ENCODE measurements around the gene ABCC5. TPM values are rescaled to one million over a fixed set of nuclear protein-coding genes. Genes with fewer than 3 reads are reported as not detected.
A peak's percentile ranks its signal among the peaks of the same experiment; 100 is the strongest.

The ABCC5 gene
- total and polyA plus RNA-seq, 3 experiments from 2014 or later = 9.5 to 19.0 (median 18.1) TPM

- DNase-seq = no peak
- no peaks in the 10 kb centered on the region for H3K4me1 Mint-ChIP-seq
- ChIA-PET POLR2A (no interaction called here), CTCF (no interaction called here)
- H3K36me3 Mint-ChIP-seq = peaks cover 0 to 64% (median 25%) of the 10 kb centered on the region in 3 donors
- no peaks in the 10 kb centered on the region for H3K27me3 Mint-ChIP-seq
- no peaks in the 10 kb centered on the region for H3K27me3 ChIP-seq (ENCODE audit: insufficient read depth, low read length, poor library complexity, severe bottlenecking)
- H3K4me3 ChIP-seq (ENCODE audit: low read length) = no peak overlapping the region
- no peak overlapping the region for H3K27ac ChIP-seq (ENCODE audit: low read depth, low read length)
- H3K4me1 ChIP-seq (ENCODE audit: insufficient read depth, low read length) = no peaks in the 10 kb centered on the region
- H3K9me3 Mint-ChIP-seq = no peaks in the 10 kb centered on the region
- H3K36me3 ChIP-seq (ENCODE audit: insufficient read depth, low read length) = peaks cover 4% of the 10 kb centered on the region
- H3K4me3 Mint-ChIP-seq = no peak overlapping the region
- no peaks in the 10 kb centered on the region for H3K9me3 ChIP-seq (ENCODE audit: low read length)
- H3K27ac Mint-ChIP-seq = peak overlapping the region in 1 of 8 donors; percentile 59
These were observed 93.1 kb downstream of the ABCC5 start for GRCh38 chr3:183924543-183924942.

GRCh38 chr3:183922421-183922820, 95.3 kb downstream of the ABCC5 start:
- no peak overlapping the region for H3K4me3 Mint-ChIP-seq
- no peaks in the 10 kb centered on the region for H3K27me3 Mint-ChIP-seq
- DNase-seq = no peak
- no peak overlapping the region for H3K27ac Mint-ChIP-seq
- POLR2A ChIA-PET = no interaction called here
- peaks cover 4% of the 10 kb centered on the region for H3K36me3 ChIP-seq (ENCODE audit: insufficient read depth, low read length)
- CTCF ChIA-PET = interaction anchor here (0.5 kb wide), 1 partner anchor 365 kb away, joined by 3 read pairs; no protein-coding TSS in a partner anchor
- no peaks in the 10 kb centered on the region for H3K4me1 Mint-ChIP-seq
- H3K4me1 ChIP-seq (ENCODE audit: insufficient read depth, low read length) = no peaks in the 10 kb centered on the region
- H3K27me3 ChIP-seq (ENCODE audit: insufficient read depth, low read length, poor library complexity, severe bottlenecking) = no peaks in the 10 kb centered on the region
- H3K36me3 Mint-ChIP-seq = peaks cover 0 to 55% (median 20%) of the 10 kb centered on the region in 3 donors
- H3K9me3 Mint-ChIP-seq = no peaks in the 10 kb centered on the region
- H3K9me3 ChIP-seq (ENCODE audit: low read length) = no peaks in the 10 kb centered on the region
- no peak overlapping the region for H3K27ac ChIP-seq (ENCODE audit: low read depth, low read length)
- H3K4me3 ChIP-seq (ENCODE audit: low read length) = no peak overlapping the region

- H3K27ac Mint-ChIP-seq = peak overlapping the region in 1 of 8 donors; percentile 12
- Histone ChIP-seq H3K4me3 (ENCODE audit: low read length) (no peak overlapping the region), H3K4me1 (ENCODE audit: insufficient read depth, low read length) (no peaks in the 10 kb centered on the region), H3K36me3 (ENCODE audit: insufficient read depth, low read length) (peaks cover 4% of the 10 kb centered on the region), H3K9me3 (ENCODE audit: low read length) (no peaks in the 10 kb centered on the region), H3K27me3 (ENCODE audit: insufficient read depth, low read length, poor library complexity, severe bottlenecking) (no peaks in the 10 kb centered on the region), H3K27ac (ENCODE audit: low read depth, low read length) (no peak overlapping the region)
- no peaks in the 10 kb centered on the region for H3K4me1 Mint-ChIP-seq
- H3K4me3 Mint-ChIP-seq = no peak overlapping the region
- CTCF ChIA-PET = no interaction called here
- no peaks in the 10 kb centered on the region for H3K9me3 Mint-ChIP-seq
- no peak for DNase-seq
- H3K36me3 Mint-ChIP-seq = peaks cover 0 to 47% (median 15%) of the 10 kb centered on the region in 3 donors
- POLR2A ChIA-PET = no interaction called here
- H3K27me3 Mint-ChIP-seq = no peaks in the 10 kb centered on the region
These were observed 96.6 kb downstream of the ABCC5 start for GRCh38 chr3:183921096-183921495.

- Histone ChIP-seq H3K36me3 (ENCODE audit: insufficient read depth, low read length) (peaks cover 3% of the 10 kb centered on the region), H3K4me3 (ENCODE audit: low read length) (no peak overlapping the region), H3K27me3 (ENCODE audit: insufficient read depth, low read length, poor library complexity, severe bottlenecking) (no peaks in the 10 kb centered on the region), H3K27ac (ENCODE audit: low read depth, low read length) (no peak overlapping the region), H3K4me1 (ENCODE audit: insufficient read depth, low read length) (no peaks in the 10 kb centered on the region), H3K9me3 (ENCODE audit: low read length) (no peaks in the 10 kb centered on the region)
- ChIA-PET POLR2A (no interaction called here), CTCF (no interaction called here)
- no peaks in the 10 kb centered on the region for H3K4me1 Mint-ChIP-seq
- H3K27ac Mint-ChIP-seq = no peak overlapping the region
- H3K27me3 Mint-ChIP-seq = no peaks in the 10 kb centered on the region
- H3K36me3 Mint-ChIP-seq = peaks cover 0 to 46% (median 15%) of the 10 kb centered on the region in 3 donors
- DNase-seq = no peak
- H3K9me3 Mint-ChIP-seq = no peaks in the 10 kb centered on the region
- H3K4me3 Mint-ChIP-seq = no peak overlapping the region
These were observed 97.3 kb downstream of the ABCC5 start for GRCh38 chr3:183920416-183920815.

GRCh38 chr3:183918178-183918577, 99.5 kb downstream of the ABCC5 start:
- H3K27ac ChIP-seq (ENCODE audit: low read depth, low read length) = no peak overlapping the region
- no peaks in the 10 kb centered on the region for H3K9me3 ChIP-seq (ENCODE audit: low read length)
- no peaks in the 10 kb centered on the region for H3K27me3 ChIP-seq (ENCODE audit: insufficient read depth, low read length, poor library complexity, severe bottlenecking)
- no peaks in the 10 kb centered on the region for H3K36me3 ChIP-seq (ENCODE audit: insufficient read depth, low read length)
- Mint-ChIP-seq H3K27me3 (no peaks in the 10 kb centered on the region), H3K36me3 (peaks cover 0 to 30% (median 9%) of the 10 kb centered on the region in 3 donors), H3K27ac (no peak overlapping the region), H3K4me3 (no peak overlapping the region), H3K4me1 (no peaks in the 10 kb centered on the region), H3K9me3 (no peaks in the 10 kb centered on the region)
- POLR2A ChIA-PET = no interaction called here
- CTCF ChIA-PET = interaction anchor here (1.0 to 2.0 kb wide), 2 partner anchors 13 to 33 kb away, joined by 3 to 7 read pairs; partner anchors contain the start of gene PARL
- no peak overlapping the region for H3K4me3 ChIP-seq (ENCODE audit: low read length)
- no peaks in the 10 kb centered on the region for H3K4me1 ChIP-seq (ENCODE audit: insufficient read depth, low read length)
- no peak for DNase-seq

GRCh38 chr3:183917776-183918175, 99.9 kb downstream of the ABCC5 start:
- no peak for DNase-seq
- Histone ChIP-seq H3K27ac (ENCODE audit: low read depth, low read length) (no peak overlapping the region), H3K36me3 (ENCODE audit: insufficient read depth, low read length) (no peaks in the 10 kb centered on the region), H3K4me1 (ENCODE audit: insufficient read depth, low read length) (no peaks in the 10 kb centered on the region), H3K27me3 (ENCODE audit: insufficient read depth, low read length, poor library complexity, severe bottlenecking) (no peaks in the 10 kb centered on the region), H3K9me3 (ENCODE audit: low read length) (no peaks in the 10 kb centered on the region), H3K4me3 (ENCODE audit: low read length) (no peak overlapping the region)
- ChIA-PET POLR2A (no interaction called here), CTCF (interaction anchor here (2.0 kb wide), 1 partner anchor 33 kb away, joined by 7 read pairs; the partner anchor contains the start of gene PARL)
- Mint-ChIP-seq H3K4me3 (no peak overlapping the region), H3K9me3 (no peaks in the 10 kb centered on the region), H3K27ac (peak overlapping the region in 1 of 8 donors; percentile 51), H3K27me3 (no peaks in the 10 kb centered on the region), H3K36me3 (peaks cover 0 to 26% (median 6%) of the 10 kb centered on the region in 3 donors), H3K4me1 (no peaks in the 10 kb centered on the region)

- Mint-ChIP-seq H3K9me3 (no peaks in the 10 kb centered on the region), H3K4me1 (no peaks in the 10 kb centered on the region), H3K4me3 (no peak overlapping the region), H3K27me3 (peaks cover 0 to 1% of the 10 kb centered on the region in 2 donors), H3K36me3 (peaks cover 0 to 5% (median 4%) of the 10 kb centered on the region in 3 donors), H3K27ac (peak overlapping the region in 2 of 8 donors; percentile 43 to 93)
- DNase-seq = no peak
- Histone ChIP-seq H3K4me1 (ENCODE audit: insufficient read depth, low read length) (no peaks in the 10 kb centered on the region), H3K27ac (ENCODE audit: low read depth, low read length) (no peak overlapping the region), H3K36me3 (ENCODE audit: insufficient read depth, low read length) (no peaks in the 10 kb centered on the region), H3K9me3 (ENCODE audit: low read length) (no peaks in the 10 kb centered on the region), H3K4me3 (ENCODE audit: low read length) (no peak overlapping the region), H3K27me3 (ENCODE audit: insufficient read depth, low read length, poor library complexity, severe bottlenecking) (no peaks in the 10 kb centered on the region)
- POLR2A ChIA-PET = no interaction called here
- CTCF ChIA-PET = interaction anchor here (1.7 kb wide), 1 partner anchor 19 kb away, joined by 5 read pairs; no protein-coding TSS in a partner anchor
These were observed 102.8 kb downstream of the ABCC5 start for GRCh38 chr3:183914856-183915255.

GRCh38 chr3:183913580-183913920, 104.1 kb downstream of the ABCC5 start:
- peaks cover 0 to 1% of the 10 kb centered on the region in 2 donors for H3K27me3 Mint-ChIP-seq
- CTCF ChIA-PET = interaction anchor here (0.8 kb wide), 1 partner anchor 18 kb away, joined by 3 read pairs; no protein-coding TSS in a partner anchor
- H3K9me3 Mint-ChIP-seq = no peaks in the 10 kb centered on the region

More at GRCh38 chr3:183913580-183913920, 104.1 kb downstream of the ABCC5 start:
- Histone ChIP-seq H3K4me3 (ENCODE audit: low read length) (no peak overlapping the region), H3K4me1 (ENCODE audit: insufficient read depth, low read length) (no peaks in the 10 kb centered on the region), H3K9me3 (ENCODE audit: low read length) (no peaks in the 10 kb centered on the region), H3K27me3 (ENCODE audit: insufficient read depth, low read length, poor library complexity, severe bottlenecking) (no peaks in the 10 kb centered on the region), H3K36me3 (ENCODE audit: insufficient read depth, low read length) (no peaks in the 10 kb centered on the region), H3K27ac (ENCODE audit: low read depth, low read length) (no peak overlapping the region)
- Mint-ChIP-seq H3K4me3 (no peak overlapping the region), H3K27ac (no peak overlapping the region), H3K4me1 (no peaks in the 10 kb centered on the region), H3K36me3 (no peaks in the 10 kb centered on the region)
- DNase-seq = no peak
- POLR2A ChIA-PET = no interaction called here

Measured in CD8-positive, alpha-beta memory T cell (primary cell).